Coronary artery (tissue), 2 donors: Measurements from ENCODE around the gene FNDC11.

Experiments
- DNase-seq: peaks from one replicate; pipeline ENCODE4 v3.0.0-alpha.2; 2017; ENCODE audit warnings: low spot score
- H3K27ac ChIP-seq, 2 donors: fragments of 200-600 bp; sonication (generic); one replicate each; pipeline ENCODE4 v1.5.1; 2016 to 2019
- H3K4me3 ChIP-seq: fragments of 200-600 bp; sonication (generic); 2 replicates; pipeline ENCODE4 v1.5.1; 2016; ENCODE audit warnings: mild to moderate bottlenecking, moderate library complexity
- TF ChIP-seq, protein P1 (sequence below): fragments of 200-600 bp; sonication (generic); IDR thresholded peaks from one replicate; pipeline ENCODE4 v1.5.1; 2019; ENCODE audit warnings: antibody characterized with exemption

Gene FNDC11

DNA sequence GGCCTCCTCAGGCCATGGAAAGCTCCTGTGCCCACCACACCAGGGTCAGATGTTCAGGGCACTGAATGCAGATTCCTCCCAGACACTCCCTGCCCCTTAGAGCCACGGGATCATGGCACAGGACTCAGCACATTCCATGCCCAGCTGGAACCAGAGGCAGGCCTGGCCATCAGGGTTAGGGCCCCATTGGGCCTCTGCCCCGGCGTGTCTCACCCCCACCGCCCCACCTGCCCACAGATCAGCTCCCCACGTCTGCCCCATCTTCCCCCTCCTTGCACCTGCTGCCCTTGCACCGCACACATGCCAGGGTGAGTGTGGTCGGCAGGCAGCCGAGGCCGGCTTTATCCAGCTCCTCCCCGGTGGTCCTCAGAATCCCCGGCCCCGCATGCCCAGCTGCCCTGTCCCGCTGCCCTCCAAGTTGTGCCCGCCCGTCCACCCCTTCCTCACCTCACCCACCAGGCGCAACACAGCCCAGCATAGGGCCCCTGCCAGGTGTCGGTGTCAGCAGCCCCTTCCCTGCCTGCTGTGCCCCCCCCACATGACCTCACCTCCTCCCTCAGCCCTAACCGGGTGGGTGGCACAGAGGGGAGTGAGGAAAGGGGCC is 4.2 kb upstream of the FNDC11 start:
- H3K4me3 ChIP-seq = no peak overlapping the region
- TF ChIP-seq, protein P1, sequence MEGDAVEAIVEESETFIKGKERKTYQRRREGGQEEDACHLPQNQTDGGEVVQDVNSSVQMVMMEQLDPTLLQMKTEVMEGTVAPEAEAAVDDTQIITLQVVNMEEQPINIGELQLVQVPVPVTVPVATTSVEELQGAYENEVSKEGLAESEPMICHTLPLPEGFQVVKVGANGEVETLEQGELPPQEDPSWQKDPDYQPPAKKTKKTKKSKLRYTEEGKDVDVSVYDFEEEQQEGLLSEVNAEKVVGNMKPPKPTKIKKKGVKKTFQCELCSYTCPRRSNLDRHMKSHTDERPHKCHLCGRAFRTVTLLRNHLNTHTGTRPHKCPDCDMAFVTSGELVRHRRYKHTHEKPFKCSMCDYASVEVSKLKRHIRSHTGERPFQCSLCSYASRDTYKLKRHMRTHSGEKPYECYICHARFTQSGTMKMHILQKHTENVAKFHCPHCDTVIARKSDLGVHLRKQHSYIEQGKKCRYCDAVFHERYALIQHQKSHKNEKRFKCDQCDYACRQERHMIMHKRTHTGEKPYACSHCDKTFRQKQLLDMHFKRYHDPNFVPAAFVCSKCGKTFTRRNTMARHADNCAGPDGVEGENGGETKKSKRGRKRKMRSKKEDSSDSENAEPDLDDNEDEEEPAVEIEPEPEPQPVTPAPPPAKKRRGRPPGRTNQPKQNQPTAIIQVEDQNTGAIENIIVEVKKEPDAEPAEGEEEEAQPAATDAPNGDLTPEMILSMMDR = no peak
- H3K27ac ChIP-seq = no peak overlapping the region
- no peak for DNase-seq

DNA sequence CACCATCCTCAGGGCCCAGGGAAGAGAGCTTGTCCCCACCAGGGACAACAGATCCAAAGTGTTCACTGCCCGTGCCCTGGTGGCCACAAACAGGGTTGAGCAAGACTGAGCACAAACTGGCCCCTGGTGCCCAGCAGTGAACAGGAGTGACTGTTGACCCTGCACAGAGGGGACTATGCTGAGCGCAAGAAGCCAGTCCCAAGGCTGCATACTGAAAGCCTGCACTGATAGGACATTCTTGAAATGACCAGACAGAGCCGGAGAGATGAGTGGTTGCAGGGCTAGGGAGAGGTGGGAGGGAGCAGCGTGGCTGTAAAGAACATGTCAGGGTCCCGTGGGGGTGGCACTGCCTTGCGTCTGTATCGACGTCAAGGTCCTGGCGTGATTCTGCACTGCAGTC is 2.9 kb upstream of the FNDC11 start:
- no peak overlapping the region for H3K27ac ChIP-seq
- no peak overlapping the region for H3K4me3 ChIP-seq
- DNase-seq = no peak
- TF ChIP-seq, protein P1 = no peak

DNA sequence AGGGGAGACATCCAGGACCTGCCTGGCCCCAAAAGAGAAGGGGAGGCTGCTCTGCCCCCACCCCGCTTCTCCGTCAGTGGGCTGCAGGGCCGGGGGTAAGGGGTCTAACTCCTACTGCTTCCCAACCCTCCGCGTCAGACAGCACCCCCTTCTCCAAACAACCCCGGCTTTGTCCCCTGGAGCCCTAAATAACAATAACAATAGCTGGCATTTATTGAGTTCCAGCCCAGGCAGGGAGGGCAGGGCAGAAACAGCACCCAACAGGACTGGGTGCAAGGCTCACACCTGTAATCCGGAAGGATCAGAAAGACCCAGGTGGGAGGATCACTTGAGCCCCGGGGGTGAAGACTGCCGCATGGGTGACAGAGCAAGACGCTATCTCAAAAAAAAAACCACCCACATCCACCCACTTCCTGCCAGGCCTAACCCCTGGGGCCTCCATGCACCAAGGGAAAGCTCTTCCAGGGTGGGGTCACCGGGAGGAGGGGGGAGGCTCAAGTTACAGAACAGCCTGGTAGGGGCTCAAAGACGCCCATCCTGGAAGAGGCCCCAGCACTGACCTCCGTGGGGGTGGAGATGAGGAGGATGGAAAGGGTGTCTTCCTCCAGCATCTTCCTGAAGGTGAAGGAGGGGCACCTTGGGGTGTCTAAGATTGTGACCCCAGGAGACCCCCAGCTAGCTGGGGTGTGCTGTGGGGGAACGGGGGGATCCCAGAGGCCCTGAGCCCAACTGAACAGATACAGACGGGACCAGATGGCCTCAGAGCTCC is 1.3 kb upstream of the FNDC11 start:
- Histone ChIP-seq H3K4me3 (peak overlapping the region; percentile 77), H3K27ac (no peak overlapping the region)
- TF ChIP-seq, protein P1 = no peak
- DNase-seq = no peak

DNA sequence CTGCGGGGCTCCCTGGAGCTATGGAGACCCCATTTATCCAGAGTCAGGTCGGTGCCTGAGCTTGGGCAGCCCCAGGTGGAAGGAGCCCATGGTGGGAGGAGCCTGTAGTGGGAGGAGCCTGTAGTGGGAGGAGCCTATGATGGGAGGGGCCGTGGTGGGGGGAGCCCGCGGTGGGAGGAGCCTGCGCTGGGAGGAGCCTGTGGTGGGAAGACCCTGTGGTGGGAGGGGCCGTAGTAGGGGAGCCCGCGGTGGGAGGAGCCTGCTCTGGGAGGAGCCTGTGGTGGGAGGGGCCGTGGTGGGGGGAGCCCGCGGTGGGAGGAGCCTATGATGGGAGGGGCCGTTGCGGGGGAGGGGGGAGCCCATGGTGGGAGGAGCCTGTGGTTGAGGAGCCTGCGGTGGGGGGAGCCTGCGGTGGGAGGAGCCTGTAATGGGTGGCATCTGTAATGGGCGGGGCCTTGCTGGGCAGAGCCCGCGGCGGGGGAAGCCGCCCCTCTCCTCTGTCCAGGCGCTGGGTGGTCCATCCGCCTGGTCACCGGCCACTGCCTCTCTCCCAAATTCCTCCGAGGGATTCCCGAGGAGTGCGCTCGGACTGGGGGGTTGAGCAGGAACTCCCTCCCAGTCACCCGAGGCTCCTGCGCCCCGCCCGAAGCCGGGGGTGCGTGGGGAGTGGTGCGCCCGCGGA is 567 bp upstream of the FNDC11 start:
- Histone ChIP-seq H3K4me3 (peak overlapping the region; percentile 77), H3K27ac (no peak overlapping the region)
- peak; percentile 86 for DNase-seq
- TF ChIP-seq, protein P1 = no peak

DNA sequence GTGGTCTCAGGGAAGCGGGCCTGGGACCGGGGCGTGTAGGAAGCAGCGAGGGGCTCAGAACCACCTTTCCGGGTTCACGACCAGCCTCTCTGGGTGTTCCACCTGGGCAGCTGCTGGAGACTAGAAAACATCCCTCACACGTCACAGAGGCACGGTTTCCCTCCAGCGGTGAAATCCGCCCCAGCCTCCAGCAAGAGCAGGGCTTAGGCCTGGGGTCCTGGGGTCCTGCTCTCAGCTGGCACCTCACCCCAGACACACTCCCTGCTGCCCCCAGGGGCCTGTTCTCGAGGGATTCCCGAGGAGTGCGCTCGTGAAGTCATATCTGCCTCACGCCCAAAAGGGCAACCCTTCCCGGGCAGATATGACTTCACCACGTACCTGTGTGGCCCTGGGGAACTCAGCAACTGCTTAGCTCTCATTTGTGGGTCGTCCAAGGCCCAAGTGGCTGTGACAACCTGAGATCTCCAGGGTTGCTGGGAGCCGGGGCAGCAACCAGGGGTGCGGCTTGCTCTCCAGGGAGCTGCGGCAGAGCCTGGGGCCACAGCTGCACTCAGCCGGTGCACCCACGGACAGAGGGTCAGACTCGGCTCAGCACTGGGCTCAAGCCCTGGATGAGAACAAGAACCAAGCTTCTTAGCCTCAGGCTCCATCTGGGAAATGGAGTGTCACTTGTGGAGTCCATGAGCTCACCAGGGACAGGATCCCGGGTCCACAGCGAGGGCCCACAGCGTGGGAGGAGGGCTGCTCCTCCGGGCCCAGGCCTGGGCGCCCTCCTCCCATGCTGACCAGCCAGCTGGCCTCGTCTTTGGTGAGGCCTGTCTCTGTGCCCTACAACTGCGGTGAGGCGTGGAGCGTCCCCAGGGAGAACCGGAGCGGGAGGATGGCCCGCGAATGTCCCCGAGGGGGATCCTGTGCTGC is 661 bp downstream of the FNDC11 start:
- Histone ChIP-seq H3K27ac (no peak overlapping the region), H3K4me3 (peak overlapping the region; percentile 77)
- TF ChIP-seq, protein P1 = no peak
- DNase-seq = no peak

DNA sequence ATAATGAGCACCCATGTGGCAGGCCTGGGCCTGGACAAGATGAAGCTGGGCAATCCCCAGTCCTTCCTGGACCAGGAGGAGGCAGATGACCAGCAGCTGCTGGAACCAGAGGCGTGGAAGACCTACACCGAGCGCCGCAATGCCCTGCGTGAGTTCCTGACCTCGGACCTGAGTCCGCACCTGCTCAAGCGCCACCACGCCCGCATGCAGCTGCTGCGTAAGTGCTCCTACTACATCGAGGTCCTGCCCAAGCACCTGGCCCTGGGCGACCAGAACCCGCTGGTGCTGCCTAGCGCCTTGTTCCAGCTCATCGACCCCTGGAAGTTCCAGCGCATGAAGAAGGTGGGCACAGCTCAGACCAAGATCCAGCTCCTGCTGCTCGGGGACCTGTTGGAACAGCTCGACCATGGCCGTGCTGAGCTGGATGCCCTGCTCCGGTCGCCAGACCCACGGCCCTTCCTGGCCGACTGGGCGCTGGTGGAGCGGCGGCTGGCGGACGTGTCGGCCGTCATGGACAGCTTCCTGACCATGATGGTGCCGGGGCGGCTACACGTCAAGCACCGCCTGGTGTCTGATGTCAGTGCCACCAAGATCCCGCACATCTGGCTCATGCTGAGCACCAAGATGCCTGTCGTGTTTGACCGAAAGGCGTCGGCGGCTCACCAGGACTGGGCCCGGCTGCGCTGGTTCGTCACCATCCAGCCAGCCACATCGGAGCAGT is 1.9 kb downstream of the FNDC11 start:
- TF ChIP-seq, protein P1 = no peak
- Histone ChIP-seq H3K4me3 (no peak overlapping the region), H3K27ac (no peak overlapping the region)
- no peak for DNase-seq
